IMR-90 (cell line): ENCODE results near the gene LIMS2. TPM values are rescaled to one million over a fixed set of nuclear protein-coding genes. Genes with fewer than 3 reads are reported as not detected.

ENCODE experiments used
- ATAC-seq: fragments of 200-7000 bp; cut with Tn5 transposase; 2 replicates; pipeline ENCODE4 v1.9.1; 2020; ENCODE audit warnings: low read depth, mild to moderate bottlenecking, moderate library complexity
- BruUV-seq: library from RNA; stranded (reverse); fragments of 400-500 nt; replicated peaks from 2 replicates; lab custom pipeline; 2021; lab: Mats Ljungman, UMichigan
- CTCF ChIA-PET: fragments of 300-600 bp; formaldehyde crosslinking; extraction: SDS; loops from one replicate; lab custom pipeline; 2021; ENCODE audit warnings: antibody characterized with exemption; lab: Yijun Ruan, JAX
- POLR2A ChIA-PET: fragments of 300-600 bp; sonication (Branson Sonifier 250); formaldehyde crosslinking; loops from one replicate; lab custom pipeline; 2022; ENCODE audit warnings: antibody characterized with exemption; ENCODE audit not compliant: unreplicated experiment; lab: Charles Lee
- DNase-seq: peaks from one replicate; pipeline ENCODE4 v3.0.0; 2013
- H2AFZ ChIP-seq: replicated peaks from 2 replicates; pipeline ENCODE3; 2013; ENCODE audit warnings: low read length, mild to moderate bottlenecking; ENCODE audit not compliant: poor library complexity
- H2AK5ac ChIP-seq: 2 replicates; pipeline ENCODE4 v1.6.1; 2013; ENCODE audit warnings: low read depth, low read length, inconsistent platforms
- H2AK9ac ChIP-seq: replicated peaks from 2 replicates; pipeline ENCODE3; 2013; ENCODE audit warnings: mild to moderate bottlenecking, low read depth, low read length, moderate library complexity; ENCODE audit not compliant: poor library complexity
- H2BK120ac ChIP-seq: 2 replicates; pipeline ENCODE4 v1.6.1; 2013; ENCODE audit warnings: low read depth, low read length, inconsistent platforms
- H2BK15ac ChIP-seq: 3 replicates; pipeline ENCODE4 v1.6.1; 2013; ENCODE audit warnings: low read depth, low read length, inconsistent platforms
- H2BK20ac ChIP-seq: 2 replicates; pipeline ENCODE4 v1.6.1; 2013; ENCODE audit warnings: low read depth, mild to moderate bottlenecking, inconsistent platforms, low read length, moderate library complexity
- H2BK5ac ChIP-seq: 2 replicates; pipeline ENCODE4 v1.6.1; 2013; ENCODE audit warnings: mild to moderate bottlenecking, low read depth, low read length, inconsistent platforms; ENCODE audit not compliant: poor library complexity, severe bottlenecking
- H3K14ac ChIP-seq: replicated peaks from 2 replicates; pipeline ENCODE4 v1.6.1; 2013; ENCODE audit warnings: low read depth, low read length, inconsistent platforms
- H3K18ac ChIP-seq: 2 replicates; pipeline ENCODE4 v1.6.1; 2013; ENCODE audit warnings: low read depth, low read length, control low read depth
- H3K23ac ChIP-seq: 2 replicates; pipeline ENCODE4 v1.6.1; 2013; ENCODE audit warnings: low read depth, low read length, inconsistent platforms
- H3K27ac ChIP-seq: 2 replicates; pipeline ENCODE4 v1.5.1; 2013; ENCODE audit warnings: mild to moderate bottlenecking, control low read depth, low read length; ENCODE audit not compliant: insufficient read depth
- H3K27me3 ChIP-seq: 2 replicates; pipeline ENCODE4 v1.6.1; 2013; ENCODE audit warnings: low read length; ENCODE audit not compliant: control insufficient read depth, insufficient read depth
- H3K36me3 ChIP-seq: 2 replicates; pipeline ENCODE4 v1.6.1; 2013; ENCODE audit warnings: low read length, mixed read lengths; ENCODE audit not compliant: control insufficient read depth, insufficient read depth
- H3K4ac ChIP-seq: 2 replicates; pipeline ENCODE4 v1.6.1; 2013; ENCODE audit warnings: low read depth, low read length, inconsistent platforms
- H3K4me1 ChIP-seq: 2 replicates; pipeline ENCODE4 v1.6.1; 2013; ENCODE audit warnings: low read length, mixed read lengths; ENCODE audit not compliant: control insufficient read depth, insufficient read depth
- H3K4me2 ChIP-seq: 2 replicates; pipeline ENCODE4 v1.6.1; 2013; ENCODE audit warnings: low read depth, mild to moderate bottlenecking, control low read depth, low read length, moderate library complexity
- H3K4me3 ChIP-seq: 2 replicates; pipeline ENCODE4 v1.5.1; 2013; ENCODE audit warnings: low read depth, mild to moderate bottlenecking, control low read depth, low read length, moderate library complexity; ENCODE audit not compliant: insufficient read depth
- H3K56ac ChIP-seq: 2 replicates; pipeline ENCODE4 v1.6.1; 2013; ENCODE audit warnings: low read length, inconsistent platforms; ENCODE audit not compliant: insufficient read depth; ENCODE audit errors: extremely low read depth
- H3K79me1 ChIP-seq, 2 experiments: 2 replicates each; pipeline ENCODE4 v1.6.1; 2013; ENCODE audit warnings: low read length in 2 of 2, inconsistent platforms in 1 of 2, low read depth in 1 of 2
- H3K9ac ChIP-seq: 2 replicates; pipeline ENCODE4 v1.6.1; 2013; ENCODE audit warnings: low read depth, low read length, control low read depth
- H3K9me1 ChIP-seq: 2 replicates; pipeline ENCODE4 v1.6.1; 2013; ENCODE audit warnings: low read length, inconsistent platforms; ENCODE audit not compliant: insufficient read depth
- H3K9me3 ChIP-seq: 2 replicates; pipeline ENCODE4 v1.6.1; 2013; ENCODE audit warnings: low read length; ENCODE audit not compliant: control insufficient read depth, insufficient read depth
- H4K20me1 ChIP-seq: 2 replicates; pipeline ENCODE4 v1.6.1; 2013; ENCODE audit warnings: low read length, inconsistent platforms; ENCODE audit not compliant: insufficient read depth
- H4K5ac ChIP-seq: 2 replicates; pipeline ENCODE4 v1.6.1; 2013; ENCODE audit warnings: mild to moderate bottlenecking, low read depth, low read length, control low read depth
- H4K8ac ChIP-seq, 2 experiments: 2 replicates each; pipeline ENCODE4 v1.6.1; 2013; ENCODE audit warnings: low read depth in 2 of 2, low read length in 2 of 2, control low read depth in 1 of 2, inconsistent platforms in 1 of 2
- H4K91ac ChIP-seq: 2 replicates; pipeline ENCODE4 v1.6.1; 2013; ENCODE audit warnings: low read depth, low read length, inconsistent platforms; ENCODE audit not compliant: insufficient read depth
- BHLHE40 ChIP-seq: fragments of 150-350 bp; IDR thresholded peaks from 2 replicates; pipeline ENCODE4 v1.6.1; 2016; ENCODE audit warnings: mild to moderate bottlenecking, low read depth, low read length
- CHD1 ChIP-seq: IDR thresholded peaks from 2 replicates; pipeline ENCODE4 v1.6.1; 2012; ENCODE audit warnings: low read depth, low read length, improper control_type of control experiment
- ELK1 ChIP-seq: fragments of 150-350 bp; IDR thresholded peaks from 2 replicates; pipeline ENCODE4 v1.6.1; 2016; ENCODE audit warnings: low read depth, mild to moderate bottlenecking, low read length, moderate library complexity, borderline replicate concordance
- FOS ChIP-seq: fragments of 150-350 bp; IDR thresholded peaks from 2 replicates; pipeline ENCODE4 v1.6.1; 2016; ENCODE audit warnings: low read depth, low read length
- MAFK ChIP-seq: IDR thresholded peaks from 2 replicates; pipeline ENCODE4 v1.6.1; 2012; ENCODE audit warnings: low read depth, low read length, improper control_type of control experiment
- MAZ ChIP-seq: IDR thresholded peaks from 2 replicates; pipeline ENCODE4 v1.6.1; 2012; ENCODE audit warnings: low read depth, mild to moderate bottlenecking, low read length, improper control_type of control experiment, moderate library complexity, borderline replicate concordance
- MXI1 ChIP-seq: IDR thresholded peaks from 2 replicates; pipeline ENCODE4 v1.6.1; 2012; ENCODE audit warnings: low read depth, mild to moderate bottlenecking, low read length, moderate library complexity, borderline replicate concordance
- NFE2L2 ChIP-seq: fragments of 150-350 bp; IDR thresholded peaks from 2 replicates; pipeline ENCODE4 v1.6.1; 2016; ENCODE audit warnings: low read depth, mild to moderate bottlenecking, low read length
- POLR2A ChIP-seq: IDR thresholded peaks from 2 replicates; pipeline ENCODE4 v1.6.1; 2012; ENCODE audit warnings: mild to moderate bottlenecking, low read depth, low read length
- RCOR1 ChIP-seq: IDR thresholded peaks from 2 replicates; pipeline ENCODE4 v1.6.1; 2012; ENCODE audit warnings: mild to moderate bottlenecking, low read length, improper control_type of control experiment; ENCODE audit not compliant: insufficient replicate concordance
- RFX5 ChIP-seq: IDR thresholded peaks from 2 replicates; pipeline ENCODE4 v1.8.0; 2012; ENCODE audit warnings: low read depth, mild to moderate bottlenecking, low read length, moderate library complexity
- WGBS, 2 experiments: methylation state at CpG; one replicate each; pipeline versions ENCODE4 v1.1.5 to v1.1.7; 2013; ENCODE audit warnings: missing lambda C conversion rate in 2 of 2; ENCODE audit not compliant: insufficient read length in 1 of 2; ENCODE audit errors: extremely low coverage in 2 of 2; 5-methylcytosine and 5-hydroxymethylcytosine counted together
- dilution Hi-C: fragments of 300-500 bp; cut with HindIII; formaldehyde crosslinking; loops from one replicate; pipeline ENCODE4 v1.14.3; 2018; ENCODE audit warnings: low sequenced_read_pairs; ENCODE audit not compliant: unreplicated experiment
- in situ Hi-C: fragments of 300-500 bp; cut with MboI; formaldehyde crosslinking; loops from 3 replicates; pipeline ENCODE4 v1.14.3; 2019; ENCODE audit warnings: low sequenced_read_pairs, inconsistent platforms, mixed read lengths
- intact Hi-C: fragments of 100-400 bp; cut with micrococcal nuclease; formaldehyde crosslinking; loops from 2 replicates; pipeline ENCODE4 v1.10.0; 2022
- polyA plus RNA-seq, 3 experiments: library from polyadenylated mRNA; depleted of rRNA; stranded (reverse); fragments of >200 nt; gene quantifications; 2 replicates each; pipeline ENCODE4 v1.2.3, GENCODE V29; 2012; ENCODE audit warnings: low replicate concordance in 1 of 3
- total RNA-seq: library from RNA; depleted of rRNA; stranded (reverse); fragments of >200 nt; gene quantifications from 2 replicates; pipeline ENCODE4 v1.2.3, GENCODE V29; 2012

Gene LIMS2
- total and polyA plus RNA-seq, 2 of the 4 experiments (the other 2 are of a cell fraction), result 1.3 to 18.8 TPM

DNA sequence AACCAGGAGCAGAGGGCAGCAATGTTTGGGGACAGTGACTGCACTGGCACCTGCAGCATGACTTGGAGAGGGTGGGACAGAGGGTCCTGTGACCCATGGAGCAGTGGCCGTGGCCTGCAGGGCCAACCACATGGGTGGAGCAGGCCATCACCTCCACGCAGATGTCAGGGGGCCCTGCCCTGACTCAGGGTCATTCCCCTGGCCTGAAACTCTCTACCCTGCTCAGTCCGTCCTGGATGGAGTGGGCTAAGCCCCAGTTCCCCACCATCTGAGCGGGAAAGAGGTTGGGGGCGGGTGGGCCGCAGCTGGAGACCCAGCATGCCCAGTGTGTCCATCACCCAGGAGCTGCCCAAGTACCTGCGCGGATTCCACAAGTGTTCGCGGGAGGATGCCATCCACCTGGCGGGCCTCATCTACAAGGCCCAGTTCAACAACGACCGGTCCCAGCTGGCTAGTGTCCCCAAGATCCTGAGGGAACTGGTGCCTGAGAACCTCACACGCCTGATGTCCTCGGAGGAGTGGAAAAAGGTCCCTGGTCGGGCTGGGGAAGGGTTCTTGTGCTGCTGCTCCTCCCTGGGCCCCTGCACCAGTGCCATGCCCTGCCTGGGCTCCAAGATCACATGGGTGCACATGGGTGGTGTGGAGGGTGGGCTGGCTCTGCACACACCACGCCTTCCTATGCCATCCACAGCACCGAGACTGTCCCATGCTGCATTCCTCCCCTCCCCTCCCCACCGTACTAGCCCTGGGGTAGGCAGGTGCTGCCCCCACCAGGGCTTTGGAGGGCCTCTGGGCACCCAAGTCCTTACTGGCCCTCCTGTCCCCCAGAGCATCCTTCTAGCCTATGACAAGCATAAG lies 39.7 kb downstream of the LIMS2 start (continued):
- no peak for TF ChIP-seq ELK1

- no peak overlapping the region for H2AFZ ChIP-seq
- H3K4ac ChIP-seq, result no peak overlapping the region
- ChIA-PET CTCF (no interaction called here), POLR2A (no interaction called here)
- H2BK15ac ChIP-seq, result no peak overlapping the region
- H3K9me1 ChIP-seq, result peaks cover 12% of the 10 kb centered on the region
- peaks cover 0 to 11% of the 10 kb centered on the region in 2 experiments; a peak in 1 of 4 replicates for H3K79me1 ChIP-seq
- no peaks in the 10 kb centered on the region for H3K9me3 ChIP-seq
- H2BK20ac ChIP-seq, result no peak overlapping the region
- H4K91ac ChIP-seq, result no peak overlapping the region
- H3K23ac ChIP-seq, result no peak overlapping the region
- H2BK120ac ChIP-seq, result no peak overlapping the region
- WGBS, 2 experiments, result 91% methylated on average over 6 of the region's 17 CpGs; no CpG with 5 or more reads in 1 of the 2 experiments
- ATAC-seq (no peak), DNase-seq (no peak)
- H2AK5ac ChIP-seq, result no peak overlapping the region
- peaks cover 2% of the 10 kb centered on the region; the same call in 1 of the 2 replicates for H3K36me3 ChIP-seq
- H3K27ac ChIP-seq, result no peak overlapping the region
- no peak overlapping the region for H3K4me2 ChIP-seq
- no peak overlapping the region for H3K14ac ChIP-seq
- BruUV-seq, result no TSS peak
- dilution Hi-C loops, result no loop called here
- intact Hi-C loops, result no loop called here
- peaks cover 14% of the 10 kb centered on the region for H3K4me1 ChIP-seq
- no peak overlapping the region for H3K4me3 ChIP-seq
- H3K56ac ChIP-seq, result no peak overlapping the region
- H4K8ac ChIP-seq, result no peak overlapping the region
- H2BK5ac ChIP-seq, result no peak overlapping the region
- H4K20me1 ChIP-seq, result no peaks in the 10 kb centered on the region
- in situ Hi-C loops, result no loop called here
- H2AK9ac ChIP-seq, result peak overlapping the region; percentile 9
- H4K5ac ChIP-seq, result no peak overlapping the region
- H3K27me3 ChIP-seq, result no peaks in the 10 kb centered on the region
- no peak overlapping the region for H3K18ac ChIP-seq
- H3K9ac ChIP-seq, result no peak overlapping the region
- TF ChIP-seq NFE2L2 (no peak), MAFK (no peak), RFX5 (no peak), FOS (no peak), POLR2A (no peak), ELK1 (no peak), MAZ (no peak), BHLHE40 (no peak), CHD1 (no peak), RCOR1 (no peak), MXI1 (no peak)
These were observed 40.5 kb downstream of the LIMS2 start for GRCh38 chr2:127634626-127635379.
